Choroid plexus epithelial cell (primary cell): Measurements from ENCODE around the gene NRAP.

Experiments
- DNase-seq: peaks from one replicate; pipeline ENCODE4 v3.0.0-alpha.2; 2010; ENCODE audit warnings: low read depth
- H3K4me3 ChIP-seq: 2 replicates; pipeline ENCODE4 v1.5.1; 2011; ENCODE audit warnings: low read depth, mild to moderate bottlenecking, control low read depth, low read length, moderate library complexity
- TF ChIP-seq, protein P1 (sequence below): conservative IDR thresholded peaks from 2 replicates; pipeline ENCODE4 v1.5.1; 2011; ENCODE audit warnings: low read depth, mild to moderate bottlenecking, control low read depth, inconsistent platforms, low read length, moderate library complexity

Gene NRAP

DNA sequence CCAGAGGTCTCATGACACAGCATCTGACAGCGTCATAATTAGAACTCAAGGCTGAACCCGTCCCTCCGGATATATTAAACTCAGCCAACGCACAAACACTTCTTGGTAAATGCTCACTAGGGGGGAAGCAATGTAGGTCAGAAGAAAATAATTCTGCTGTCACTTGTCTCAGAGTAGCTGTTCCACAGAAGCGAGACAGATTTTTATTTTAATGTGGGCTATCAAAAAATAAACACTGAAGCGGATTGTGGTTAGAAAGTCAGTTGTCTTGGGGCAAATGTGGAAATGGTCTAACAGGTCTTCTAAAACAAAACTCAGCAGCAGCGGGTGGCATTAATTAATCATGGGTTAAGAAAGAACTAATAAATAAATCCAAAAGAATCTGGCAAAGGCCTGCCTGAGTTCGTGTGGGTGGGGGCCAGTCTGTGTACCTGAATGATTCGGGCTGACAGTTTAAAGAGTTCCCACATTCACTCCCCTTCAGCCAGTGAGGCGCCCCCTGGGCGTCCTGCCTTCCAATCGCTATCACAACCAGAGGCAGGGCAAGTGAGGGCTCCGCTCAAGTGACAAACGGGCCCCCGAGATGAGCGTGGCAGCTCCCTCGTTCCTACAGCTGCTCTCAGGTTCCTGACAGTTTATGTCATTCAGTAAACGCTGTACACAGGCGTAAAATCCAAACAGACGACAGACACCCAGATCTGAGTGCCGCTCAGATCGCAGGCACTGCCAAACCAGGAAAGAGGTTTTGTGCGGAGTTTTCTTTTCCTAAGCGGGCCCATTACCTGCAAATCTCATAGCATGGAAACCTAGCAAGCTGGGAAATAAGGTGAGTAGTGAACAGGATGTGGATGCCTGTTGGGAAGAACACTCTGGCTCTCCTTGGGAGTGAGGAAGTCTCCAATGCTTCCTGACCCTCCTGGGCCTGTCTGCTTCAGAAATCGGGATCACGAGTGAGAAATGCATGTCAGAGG lies 52.9 kb downstream of the NRAP start:
- no peak for DNase-seq
- TF ChIP-seq, protein P1, sequence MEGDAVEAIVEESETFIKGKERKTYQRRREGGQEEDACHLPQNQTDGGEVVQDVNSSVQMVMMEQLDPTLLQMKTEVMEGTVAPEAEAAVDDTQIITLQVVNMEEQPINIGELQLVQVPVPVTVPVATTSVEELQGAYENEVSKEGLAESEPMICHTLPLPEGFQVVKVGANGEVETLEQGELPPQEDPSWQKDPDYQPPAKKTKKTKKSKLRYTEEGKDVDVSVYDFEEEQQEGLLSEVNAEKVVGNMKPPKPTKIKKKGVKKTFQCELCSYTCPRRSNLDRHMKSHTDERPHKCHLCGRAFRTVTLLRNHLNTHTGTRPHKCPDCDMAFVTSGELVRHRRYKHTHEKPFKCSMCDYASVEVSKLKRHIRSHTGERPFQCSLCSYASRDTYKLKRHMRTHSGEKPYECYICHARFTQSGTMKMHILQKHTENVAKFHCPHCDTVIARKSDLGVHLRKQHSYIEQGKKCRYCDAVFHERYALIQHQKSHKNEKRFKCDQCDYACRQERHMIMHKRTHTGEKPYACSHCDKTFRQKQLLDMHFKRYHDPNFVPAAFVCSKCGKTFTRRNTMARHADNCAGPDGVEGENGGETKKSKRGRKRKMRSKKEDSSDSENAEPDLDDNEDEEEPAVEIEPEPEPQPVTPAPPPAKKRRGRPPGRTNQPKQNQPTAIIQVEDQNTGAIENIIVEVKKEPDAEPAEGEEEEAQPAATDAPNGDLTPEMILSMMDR = no peak

DNA sequence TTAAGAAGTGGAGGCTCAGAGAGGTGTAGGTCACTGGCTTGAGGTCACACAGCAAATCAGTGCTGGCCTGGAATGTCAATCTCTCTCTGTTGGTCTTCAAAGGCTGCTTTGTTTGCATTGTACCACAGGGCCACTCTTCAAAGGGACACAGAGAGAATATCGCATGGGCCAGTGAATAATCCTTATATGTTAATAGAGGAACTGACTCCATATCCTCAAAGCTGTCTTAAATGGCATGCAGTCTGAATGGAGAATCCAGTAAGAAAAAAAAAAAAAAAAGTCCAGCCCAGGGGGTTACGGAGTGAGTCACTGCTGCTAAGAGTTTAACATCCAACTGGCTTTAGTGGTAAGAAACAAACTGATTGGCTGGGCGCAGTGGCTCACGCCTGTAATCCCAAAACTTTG lies 54.1 kb downstream of the NRAP start:
- no peak overlapping the region for H3K4me3 ChIP-seq
- TF ChIP-seq, protein P1 = no peak
- DNase-seq = peak; percentile 42

More for the DNA sequence above, 52.9 kb downstream of the NRAP start:
- H3K4me3 ChIP-seq = no peak overlapping the region

DNA sequence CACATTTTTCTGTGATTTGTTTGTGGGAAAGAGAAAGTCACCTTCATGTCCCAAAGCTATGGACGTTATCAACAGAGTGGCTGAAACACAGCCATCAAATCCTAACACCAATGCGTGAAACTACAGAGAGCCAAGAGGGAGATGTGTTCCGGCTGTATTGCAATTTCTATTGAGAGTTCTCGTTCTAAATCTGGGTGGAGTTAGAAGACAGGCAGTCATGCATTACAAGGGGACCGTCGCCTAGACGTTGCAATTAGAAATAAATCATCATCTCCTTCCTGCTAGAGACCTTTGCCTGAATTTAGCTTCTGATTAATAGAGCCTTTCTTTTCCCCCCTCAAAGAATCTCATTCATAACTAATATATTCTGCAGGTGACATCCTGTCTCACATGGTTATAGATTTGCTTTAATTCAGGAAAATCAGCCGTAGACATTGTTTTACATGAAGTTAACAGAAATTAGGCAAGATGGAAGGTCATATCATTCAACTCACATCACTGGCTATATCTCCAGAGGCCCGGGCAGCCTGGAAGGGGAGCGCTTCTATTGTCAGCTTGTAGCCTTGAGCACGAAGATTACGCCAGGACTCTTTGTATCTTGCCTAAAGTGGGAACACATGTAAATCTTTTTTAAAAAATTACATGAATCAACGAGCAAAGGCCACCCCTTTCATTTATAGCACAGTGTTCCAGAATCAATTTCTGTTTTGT lies 58.4 kb downstream of the NRAP start:
- DNase-seq = no peak
- H3K4me3 ChIP-seq = no peak overlapping the region
- TF ChIP-seq, protein P1 = no peak

DNA sequence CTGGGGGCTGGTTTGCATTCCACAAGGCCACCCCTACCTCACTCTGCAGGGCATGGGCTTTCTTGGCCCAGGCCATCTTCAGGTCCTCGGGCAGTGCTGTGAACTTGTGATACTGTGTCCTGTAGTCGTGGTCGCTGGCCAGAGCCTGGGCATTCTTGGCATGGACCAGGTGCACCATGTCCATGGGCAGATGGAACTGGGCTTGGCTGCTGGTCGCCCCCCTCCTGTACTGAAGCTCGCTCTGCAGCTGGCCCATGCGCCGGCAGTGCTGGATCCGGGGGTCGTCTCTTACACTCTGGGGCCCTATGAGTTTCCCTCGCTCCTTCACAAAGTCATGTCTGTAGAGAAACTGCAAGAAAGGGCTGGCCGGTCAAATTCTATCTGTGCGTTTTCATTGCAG lies 59.3 kb downstream of the NRAP start:
- no peak overlapping the region for H3K4me3 ChIP-seq
- TF ChIP-seq, protein P1 = no peak
- no peak for DNase-seq

DNA sequence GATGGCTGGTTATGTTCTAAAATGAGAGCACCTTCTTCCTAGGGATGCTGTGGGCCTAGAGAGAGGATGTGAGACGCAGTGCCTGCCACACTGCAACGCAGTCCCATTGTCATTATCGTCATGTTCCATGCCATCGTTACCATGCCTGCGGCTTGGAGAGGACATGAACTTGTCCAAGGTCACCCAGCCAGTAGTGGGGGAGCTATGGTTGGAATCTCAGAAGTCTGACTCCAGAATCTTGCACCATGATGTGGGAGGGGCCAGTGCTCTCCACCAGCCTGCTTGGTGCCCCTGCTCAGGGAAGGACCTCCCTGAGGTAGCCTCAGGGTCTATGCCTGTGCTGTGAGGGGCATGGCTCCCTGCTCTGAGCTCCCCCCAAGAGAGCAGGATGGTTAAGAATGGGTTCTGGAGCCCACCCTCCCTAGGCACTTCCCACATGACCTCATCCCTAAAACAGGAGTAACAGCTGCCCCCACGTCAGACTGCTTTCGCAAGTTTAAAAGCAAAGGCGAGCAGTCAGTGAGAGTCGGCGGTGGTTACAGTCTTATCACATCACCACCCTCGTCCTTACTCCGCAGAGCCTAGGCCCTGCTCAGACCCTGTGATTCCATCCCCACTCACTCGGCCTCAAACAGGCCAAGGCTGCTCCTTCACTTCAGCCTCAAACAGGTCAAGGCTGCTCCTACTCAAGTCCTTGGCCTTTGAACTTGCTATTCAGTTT lies 60.6 kb downstream of the NRAP start:
- no peak for DNase-seq
- TF ChIP-seq, protein P1 = no peak
- no peak overlapping the region for H3K4me3 ChIP-seq

DNA sequence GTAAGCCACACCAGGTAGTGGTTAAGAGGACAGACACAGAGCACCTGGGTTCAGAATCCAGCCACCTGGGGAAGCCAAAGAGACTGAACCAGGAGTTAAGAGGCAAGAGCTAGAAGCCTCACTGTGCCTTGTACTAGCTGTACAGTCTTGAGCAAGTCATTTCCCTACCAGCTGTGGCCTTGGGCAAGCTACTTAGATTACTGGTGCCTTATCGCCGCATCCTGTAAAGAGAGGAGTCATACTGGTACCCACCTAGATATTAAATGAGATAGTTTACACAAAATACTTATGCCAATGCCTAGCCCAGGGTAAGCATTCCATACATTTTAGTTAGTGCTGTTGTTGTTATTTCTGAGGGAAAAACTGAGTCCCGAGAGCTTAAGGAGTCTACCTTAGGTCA lies 63.3 kb downstream of the NRAP start:
- H3K4me3 ChIP-seq = no peak overlapping the region
- TF ChIP-seq, protein P1 = no peak
- DNase-seq = no peak
